GM06990 (cell line): ENCODE measurements around the gene MMP11.

Experiments
- DNase-seq: peaks from one replicate; pipeline ENCODE4 v3.0.0-alpha.2; 2011; ENCODE audit not compliant: insufficient read length; ENCODE audit errors: extremely low read depth
- H3K27me3 ChIP-seq: replicated peaks from 2 replicates; pipeline ENCODE4 v1.6.0; 2011; ENCODE audit warnings: low read length; ENCODE audit not compliant: control insufficient read depth, insufficient read depth
- H3K36me3 ChIP-seq: 2 replicates; pipeline ENCODE4 v1.5.1; 2011; ENCODE audit warnings: low read length; ENCODE audit not compliant: control insufficient read depth, insufficient read depth
- H3K4me3 ChIP-seq: replicated peaks from 2 replicates; pipeline ENCODE4 v1.5.1; 2011; ENCODE audit warnings: low read depth, mild to moderate bottlenecking, control low read depth, low read length
- CTCF ChIP-seq: IDR thresholded peaks from 2 replicates; pipeline ENCODE4 v1.5.1; 2011; ENCODE audit warnings: low read length, control low read depth, mild to moderate bottlenecking, inconsistent platforms; ENCODE audit not compliant: insufficient read depth, poor library complexity, severe bottlenecking

Gene MMP11

GRCh38 chr22:23822101-23822671 is 49.5 kb downstream of the MMP11 start:
- DNase-seq: no peak
- Histone ChIP-seq H3K4me3 (no peak overlapping the region), H3K27me3 (no peaks in the 10 kb centered on the region), H3K36me3 (peaks cover 52% of the 10 kb centered on the region)
- TF ChIP-seq CTCF: no peak

GRCh38 chr22:23823331-23823791 is 50.7 kb downstream of the MMP11 start:
- Histone ChIP-seq H3K27me3 (no peaks in the 10 kb centered on the region), H3K36me3 (peaks cover 52% of the 10 kb centered on the region), H3K4me3 (no peak overlapping the region)
- no peak for TF ChIP-seq CTCF
- DNase-seq: no peak

GRCh38 chr22:23824476-23825245 is 52.0 kb downstream of the MMP11 start:
- Histone ChIP-seq H3K27me3 (no peaks in the 10 kb centered on the region), H3K36me3 (peaks cover 56% of the 10 kb centered on the region), H3K4me3 (no peak overlapping the region)
- TF ChIP-seq CTCF: no peak
- no peak for DNase-seq

- DNase-seq: no peak
- TF ChIP-seq CTCF: no peak
- Histone ChIP-seq H3K4me3 (no peak overlapping the region), H3K27me3 (no peaks in the 10 kb centered on the region), H3K36me3 (peaks cover 56% of the 10 kb centered on the region)
Measured at GRCh38 chr22:23825246-23825905, 52.7 kb downstream of the MMP11 start.

- TF ChIP-seq CTCF: no peak
- no peaks in the 10 kb centered on the region for H3K27me3 ChIP-seq
- DNase-seq: no peak
- no peak overlapping the region for H3K4me3 ChIP-seq
- H3K36me3 ChIP-seq: peaks cover 52% of the 10 kb centered on the region
Measured at GRCh38 chr22:23826510-23827350, 54.1 kb downstream of the MMP11 start.
